GM12878 (cell line): ENCODE data around the gene SHROOM1. TPM values are rescaled to one million over a fixed set of nuclear protein-coding genes. Genes with fewer than 3 reads are reported as not detected.

Experiments
- ATAC-seq: fragments of 200-7000 bp; cut with Tn5 transposase; 3 replicates; pipeline ENCODE4 v1.9.1; 2020; ENCODE audit warnings: mild to moderate bottlenecking, moderate library complexity
- Bru-seq: library from RNA; stranded (reverse); fragments of 400-500 nt; gene quantifications from one replicate; lab custom pipeline; 2021; lab: Mats Ljungman, UMichigan
- BruChase-seq, 2 experiments: library from RNA; stranded (reverse); fragments of 400-500 nt; gene quantifications; one replicate each; lab custom pipeline; 2021; lab: Mats Ljungman, UMichigan
- BruUV-seq: library from RNA; stranded (reverse); fragments of 400-500 nt; replicated peaks from 2 replicates; lab custom pipeline; 2021; lab: Mats Ljungman, UMichigan
- CTCF ChIA-PET: fragments of 300-600 bp; sonication (Branson Sonifier 250); formaldehyde crosslinking; extraction: SDS; loops from one replicate; lab custom pipeline; 2021; ENCODE audit warnings: inconsistent platforms; lab: Yijun Ruan, JAX
- POLR2A ChIA-PET: fragments of 350-600 bp; formaldehyde crosslinking; extraction: SDS; loops from one replicate; lab custom pipeline; 2021; ENCODE audit warnings: inconsistent platforms; lab: Charles Lee
- RAD21 ChIA-PET: fragments of 300-600 bp; sonication (Branson Sonifier 250); formaldehyde crosslinking; loops from one replicate; lab custom pipeline; 2023; ENCODE audit warnings: antibody characterized with exemption; ENCODE audit not compliant: unreplicated experiment; lab: Charles Lee
- SMC1A ChIA-PET: fragments of 300-600 bp; sonication (Branson Sonifier 250); formaldehyde crosslinking; loops from one replicate; lab custom pipeline; 2023; ENCODE audit not compliant: unreplicated experiment, uncharacterized antibody; lab: Charles Lee
- DNase-seq: peaks from one replicate; pipeline ENCODE4 v3.0.0-alpha.2; 2011; ENCODE audit warnings: low read depth, low spot score
- FAIRE-seq: peaks from 3 replicates; lab custom pipeline; 2011; peaks lifted over from hg19 to GRCh38; lab: Jason Lieb, UNC
- H2AFZ ChIP-seq: 2 replicates; pipeline ENCODE4 v1.6.0; 2011; ENCODE audit warnings: low read depth, low read length, control low read depth; ENCODE audit not compliant: control insufficient read depth
- H3K27ac ChIP-seq: 2 replicates; pipeline ENCODE4 v1.5.1; 2011; ENCODE audit warnings: control low read depth; ENCODE audit not compliant: control insufficient read depth, insufficient read depth
- H3K27me3 ChIP-seq, 2 experiments: replicated peaks in 1 of 2; 2 replicates each; pipeline versions ENCODE4 v1.6.0 to v1.6.1; 2011; ENCODE audit warnings: low read length in 1 of 2; ENCODE audit not compliant: control insufficient read depth in 2 of 2, insufficient read depth in 2 of 2
- H3K36me3 ChIP-seq, 2 experiments: 2 replicates each; pipeline ENCODE4 v1.5.1; 2011; ENCODE audit warnings: low read length in 1 of 2; ENCODE audit not compliant: control insufficient read depth in 2 of 2, insufficient read depth in 2 of 2
- H3K4me1 ChIP-seq: 2 replicates; pipeline ENCODE4 v1.6.1; 2011; ENCODE audit warnings: mild to moderate bottlenecking, low read length, moderate library complexity, mixed read lengths; ENCODE audit not compliant: control insufficient read depth, insufficient read depth
- H3K4me2 ChIP-seq: 2 replicates; pipeline ENCODE4 v1.6.0; 2011; ENCODE audit warnings: control low read depth; ENCODE audit not compliant: control insufficient read depth, insufficient read depth
- H3K4me3 ChIP-seq: fragments of 200-600 bp; sonication (generic); 2 replicates; pipeline ENCODE4 v1.5.1; 2016
- H3K79me2 ChIP-seq: 2 replicates; pipeline ENCODE4 v1.6.0; 2011; ENCODE audit warnings: low read length; ENCODE audit not compliant: control insufficient read depth, insufficient read depth
- H3K9ac ChIP-seq: 2 replicates; pipeline ENCODE4 v1.8.0; 2011; ENCODE audit warnings: low read length, control low read depth, mixed read lengths; ENCODE audit not compliant: control insufficient read depth, insufficient read depth
- H3K9me3 ChIP-seq: replicated peaks from 3 replicates; pipeline ENCODE4 v1.5.1; 2011; ENCODE audit warnings: mild to moderate bottlenecking, low read length; ENCODE audit not compliant: control insufficient read depth, insufficient read depth
- H4K20me1 ChIP-seq: 2 replicates; pipeline ENCODE4 v1.6.0; 2011; ENCODE audit not compliant: control insufficient read depth, insufficient read depth
- CREB1 ChIP-seq: IDR thresholded peaks from 2 replicates; pipeline ENCODE4 v1.6.1; 2012; ENCODE audit warnings: low read depth, mild to moderate bottlenecking, inconsistent platforms
- DPF2 ChIP-seq: fragments of 450-650 bp; IDR thresholded peaks from 2 replicates; pipeline ENCODE4 v1.6.1; 2017; ENCODE audit warnings: mild to moderate bottlenecking
- EGR1 ChIP-seq, 2 experiments: IDR thresholded peaks; 1 replicate in 1 of 2; 2 replicates in 1 of 2; pipeline ENCODE4 v1.6.1; 2011 to 2012; ENCODE audit warnings: low read depth in 2 of 2, low read length in 2 of 2, borderline replicate concordance in 1 of 2, mild to moderate bottlenecking in 1 of 2, moderate library complexity in 1 of 2
- EZH2 ChIP-seq: IDR thresholded peaks from 2 replicates; pipeline ENCODE4 v1.6.1; 2012; ENCODE audit warnings: low read depth, mild to moderate bottlenecking, control low read depth, inconsistent platforms, low read length, borderline replicate concordance; ENCODE audit not compliant: control insufficient read depth
- HCFC1 ChIP-seq: fragments of 150-350 bp; IDR thresholded peaks from 2 replicates; pipeline ENCODE4 v1.6.1; 2014; ENCODE audit warnings: low read length
- IKZF1 ChIP-seq: fragments of 450-650 bp; conservative IDR thresholded peaks from 2 replicates; pipeline ENCODE4 v1.6.1; 2017; ENCODE audit warnings: antibody characterized with exemption, mild to moderate bottlenecking
- KAT2A ChIP-seq: conservative IDR thresholded peaks from 2 replicates; pipeline ENCODE4 v1.6.1; 2011; ENCODE audit warnings: low read depth, low read length; ENCODE audit not compliant: control insufficient read depth
- NBN ChIP-seq: fragments of 450-650 bp; IDR thresholded peaks from 2 replicates; pipeline ENCODE4 v1.6.1; 2016
- PAX8 ChIP-seq: fragments of 450-650 bp; IDR thresholded peaks from 2 replicates; pipeline ENCODE4 v1.6.1; 2017; ENCODE audit warnings: mild to moderate bottlenecking, moderate library complexity
- STAT1 ChIP-seq: fragments of 450-650 bp; conservative IDR thresholded peaks from 2 replicates; pipeline ENCODE4 v1.6.1; 2014; ENCODE audit warnings: antibody characterized with exemption, mild to moderate bottlenecking
- TCF3 ChIP-seq: IDR thresholded peaks from 2 replicates; pipeline ENCODE4 v1.6.1; 2012; ENCODE audit warnings: low read depth, mild to moderate bottlenecking, low read length, borderline replicate concordance; ENCODE audit not compliant: insufficient read depth
- WGBS: methylation state at CpG from one replicate; pipeline ENCODE4 v1.1.6; 2016; ENCODE audit warnings: low lambda C conversion rate; ENCODE audit not compliant: insufficient replicate concordance, insufficient coverage; ENCODE audit errors: missing lambda C conversion rate; 5-methylcytosine and 5-hydroxymethylcytosine counted together
- in situ Hi-C: fragments of 300-500 bp; cut with MboI; formaldehyde crosslinking; loops from 9 replicates; pipeline ENCODE4 v1.14.3; 2018; ENCODE audit warnings: mixed read lengths
- intact Hi-C: fragments of 100-400 bp; cut with micrococcal nuclease; formaldehyde crosslinking; loops from one replicate; pipeline ENCODE4 v1.14.2; 2022; ENCODE audit not compliant: unreplicated experiment
- long read RNA-seq, 2 experiments: library from polyadenylated mRNA; unstranded; transcript quantifications; one replicate each; pipeline ENCODE4 v2.0.0, GENCODE V29; 2019 to 2020
- polyA minus RNA-seq, 3 experiments: library from RNA; depleted of rRNA, polyadenylated mRNA; stranded (reverse); fragments of >200 nt; gene quantifications; 2 replicates each; pipeline ENCODE4 v1.2.3, GENCODE V29; 2011
- polyA plus RNA-seq, 11 experiments: library from polyadenylated mRNA; depleted of rRNA in 4 of 11; unstranded in 6 of 11; stranded (reverse) in 5 of 11; fragments of >200 nt; fragmentation: Nextera tagmentation in 4 of 11; fragmentation: Illumina TruSeq in 1 of 11; extraction: Ambion mirVana in 4 of 11; extraction: Trizol in 1 of 11; gene quantifications; 1 replicate in 1 of 11; 2 replicates in 10 of 11; pipeline versions ENCODE4 v1.2.1 to v1.2.3, GENCODE V29; 2011 to 2016; ENCODE audit warnings: inconsistent platforms in 2 of 11, missing spikeins in 2 of 11, low read depth in 1 of 11
- total RNA-seq, 4 experiments: library from RNA; depleted of rRNA in 3 of 4; stranded (reverse); fragments of >200 nt in 3 of 4; fragmentation: Illumina TruSeq in 1 of 4; extraction: Trizol in 1 of 4; gene quantifications; 2 replicates each; pipeline versions ENCODE4 v1.2.1 to v1.2.3, GENCODE V29; 2013 to 2021
- TF ChIP-seq, protein P1 (sequence below): fragments of 450-650 bp; IDR thresholded peaks from 2 replicates; pipeline ENCODE4 v1.6.1; 2017; ENCODE audit warnings: antibody characterized with exemption, mild to moderate bottlenecking, moderate library complexity
- TF ChIP-seq, protein P2 (sequence below): fragments of 450-650 bp; formaldehyde crosslinking; IDR thresholded peaks from 2 replicates; pipeline ENCODE4 v1.5.0; 2022; ENCODE audit warnings: mild to moderate bottlenecking, missing genetic modification characterization

The SHROOM1 gene
- 6.1 and 11.9 TPM in 2 replicates for total RNA-seq (2013; cell fraction: nucleolus; rRNA removed)
- total RNA-seq (2014; rRNA removed) (2.2 and 3.2 TPM in 2 replicates), total RNA-seq (2014; rRNA removed; fragmentation: Illumina TruSeq; extraction: Trizol) (0.94 and 1.3 TPM in 2 replicates), total RNA-seq (2021) (3.2 TPM in 2 replicates), polyA plus RNA-seq (2011; rRNA removed) (3.2 and 3.5 TPM in 2 replicates), polyA plus RNA-seq (2014; fragmentation: Illumina TruSeq; extraction: Trizol) (0.52 and 1.7 TPM in 2 replicates), polyA plus RNA-seq (2014; fragmentation: Nextera tagmentation; extraction: Ambion mirVana) (under 1 TPM; 0.05 to 0.31 TPM), polyA plus RNA-seq (2014; rRNA removed) (2.8 and 3.9 TPM in 2 replicates), polyA plus RNA-seq (2016; fragmentation: Nextera tagmentation; extraction: Ambion mirVana) (under 1 TPM; 0.82 to 0.83 TPM), polyA minus RNA-seq (2011; rRNA and poly(A)+ RNA removed) (2.8 and 7.9 TPM in 2 replicates), Bru-seq, nascent RNA (percentile 57 among the genes with signal in this experiment), BruChase-seq, experiment 1, labeled RNA remaining after a 6-hour chase (percentile 49 among the genes with signal in this experiment), BruChase-seq, experiment 2, labeled RNA remaining after a 2-hour chase (percentile 52 among the genes with signal in this experiment)
- polyA plus RNA-seq (2011; ENCODE audit: low read depth): 0.83 TPM
- polyA plus RNA-seq (2011; cell fraction: cytosol; rRNA removed): 2.5 and 3.9 TPM in 2 replicates
- polyA plus RNA-seq (2011; cell fraction: nucleus; rRNA removed): 12.5 and 15.7 TPM in 2 replicates
- 3.0 and 3.9 TPM in 2 replicates for polyA plus RNA-seq (2012)
- 0.80 and 2.1 TPM in 2 replicates for polyA minus RNA-seq (2011; cell fraction: cytosol; rRNA and poly(A)+ RNA removed)
- polyA minus RNA-seq (2011; cell fraction: nucleus; rRNA and poly(A)+ RNA removed): 4.2 and 5.3 TPM in 2 replicates
- long read RNA-seq, experiment 1: 0 reads
- long read RNA-seq, experiment 2: 0 reads

DNA sequence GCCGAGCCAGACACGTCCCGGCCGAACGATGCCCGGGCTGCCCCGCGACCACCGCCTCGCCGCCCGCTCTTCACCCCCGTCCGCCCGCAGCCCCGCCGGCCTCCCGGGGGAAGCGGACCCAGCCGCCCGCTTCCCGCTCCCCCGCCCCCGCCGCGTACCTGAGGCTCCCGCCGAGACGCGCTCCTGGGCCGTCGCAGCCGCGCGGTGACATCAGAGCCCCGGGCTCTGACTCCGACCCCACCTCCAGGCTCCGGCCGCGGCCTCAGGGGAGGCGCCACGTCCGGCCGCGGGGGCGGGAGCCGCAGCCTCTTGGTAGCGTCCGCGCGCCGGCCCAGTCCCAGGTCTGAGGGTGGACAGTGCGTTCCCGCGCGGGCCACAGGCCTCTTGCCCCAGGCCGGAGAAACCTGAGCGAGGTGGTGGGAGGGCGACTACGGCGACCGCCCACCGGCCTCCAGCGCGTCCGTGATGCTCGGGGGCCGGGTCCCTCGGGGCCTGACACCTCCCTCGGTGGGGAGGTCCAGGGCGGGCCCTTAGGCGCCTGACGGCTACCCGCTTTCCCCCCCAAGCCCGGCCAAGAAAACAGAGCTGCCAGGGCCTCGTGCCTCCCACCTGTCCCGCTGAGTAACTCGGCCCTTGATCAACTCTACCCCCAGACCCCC, at the start of gene SHROOM1:
Gene SHROOM1 (minus strand): TSS at position 212 of the 659 bp plus-strand sequence. CDS start 4,507 bp downstream, outside the sequence.
- ATAC-seq: peak; percentile 84
- H3K79me2 ChIP-seq: no peaks in the 10 kb centered on the region
- peak within 1 kb of the TSS; percentile 18; the same call in 1 of the 2 replicates for H3K27ac ChIP-seq
- in situ Hi-C loops (no loop called here), intact Hi-C loops (loop anchor here (1.0 to 2.0 kb wide), 2 partner anchors 36 to 53 kb away; partner anchors contain the start of genes GDF9 and UQCRQ)
- H4K20me1 ChIP-seq: no peaks in the 10 kb centered on the region
- 4% methylated on average over 48 of the region's 78 CpGs for WGBS
- H3K4me1 ChIP-seq: no peaks in the 10 kb centered on the region; the same call in 1 of the 2 replicates
- no peak for FAIRE-seq
- RAD21 ChIA-PET: interaction anchor here (1.8 kb wide), 1 partner anchor 53 kb away, joined by 5 read pairs; no protein-coding TSS in a partner anchor
- H3K9ac ChIP-seq: peak within 1 kb of the TSS; percentile 48; the same call in 1 of the 2 replicates
- H3K27me3 ChIP-seq: peaks cover 0 to 2% of the 10 kb centered on the region in 2 experiments; a peak in 2 of 4 replicates
- SMC1A ChIA-PET: interaction anchor here (1.2 to 3.2 kb wide), 3 partner anchors 35 to 133 kb away, joined by 4 to 16 read pairs (median 5); partner anchors contain the start of genes AFF4, GDF9 and UQCRQ
- peak within 1 kb of the TSS; percentile 59 for H3K4me3 ChIP-seq
- no peaks in the 10 kb centered on the region for H3K36me3 ChIP-seq
- no peak for DNase-seq
- BruUV-seq: no TSS peak
- peak within 1 kb of the TSS; percentile 79 for H3K4me2 ChIP-seq
- CTCF ChIA-PET: interaction anchor here (0.5 to 6.0 kb wide), 13 partner anchors 10 to 405 kb away, joined by 3 to 46 read pairs (median 3); partner anchors contain the start of genes GDF9 and UQCRQ
- peak within 1 kb of the TSS; percentile 94 for H2AFZ ChIP-seq
- POLR2A ChIA-PET: interaction anchor here (0.8 to 1.1 kb wide), 4 partner anchors 26 to 274 kb away, joined by 3 read pairs; no protein-coding TSS in a partner anchor
- H3K9me3 ChIP-seq: no peaks in the 10 kb centered on the region
- peak in 1 of 2 experiments; percentile 94; a peak in 2 of 3 replicates for TF ChIP-seq EGR1 (IDR thresholded peaks at IDR 0.05; ENCODE audit: borderline replicate concordance in 1 of 2, low read depth in 2 of 2, low read length in 2 of 2)
- no peak for TF ChIP-seq STAT1
- no peak for TF ChIP-seq KAT2A
- peak; percentile 60; the same call in 1 of the 2 replicates for TF ChIP-seq DPF2
- TF ChIP-seq HCFC1: no peak
- TF ChIP-seq PAX8: no peak
- peak; percentile 89 for TF ChIP-seq IKZF1
- TF ChIP-seq TCF3: no peak
- TF ChIP-seq, protein P1, sequence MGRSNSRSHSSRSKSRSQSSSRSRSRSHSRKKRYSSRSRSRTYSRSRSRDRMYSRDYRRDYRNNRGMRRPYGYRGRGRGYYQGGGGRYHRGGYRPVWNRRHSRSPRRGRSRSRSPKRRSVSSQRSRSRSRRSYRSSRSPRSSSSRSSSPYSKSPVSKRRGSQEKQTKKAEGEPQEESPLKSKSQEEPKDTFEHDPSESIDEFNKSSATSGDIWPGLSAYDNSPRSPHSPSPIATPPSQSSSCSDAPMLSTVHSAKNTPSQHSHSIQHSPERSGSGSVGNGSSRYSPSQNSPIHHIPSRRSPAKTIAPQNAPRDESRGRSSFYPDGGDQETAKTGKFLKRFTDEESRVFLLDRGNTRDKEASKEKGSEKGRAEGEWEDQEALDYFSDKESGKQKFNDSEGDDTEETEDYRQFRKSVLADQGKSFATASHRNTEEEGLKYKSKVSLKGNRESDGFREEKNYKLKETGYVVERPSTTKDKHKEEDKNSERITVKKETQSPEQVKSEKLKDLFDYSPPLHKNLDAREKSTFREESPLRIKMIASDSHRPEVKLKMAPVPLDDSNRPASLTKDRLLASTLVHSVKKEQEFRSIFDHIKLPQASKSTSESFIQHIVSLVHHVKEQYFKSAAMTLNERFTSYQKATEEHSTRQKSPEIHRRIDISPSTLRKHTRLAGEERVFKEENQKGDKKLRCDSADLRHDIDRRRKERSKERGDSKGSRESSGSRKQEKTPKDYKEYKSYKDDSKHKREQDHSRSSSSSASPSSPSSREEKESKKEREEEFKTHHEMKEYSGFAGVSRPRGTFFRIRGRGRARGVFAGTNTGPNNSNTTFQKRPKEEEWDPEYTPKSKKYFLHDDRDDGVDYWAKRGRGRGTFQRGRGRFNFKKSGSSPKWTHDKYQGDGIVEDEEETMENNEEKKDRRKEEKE: no peak
- TF ChIP-seq, protein P2, sequence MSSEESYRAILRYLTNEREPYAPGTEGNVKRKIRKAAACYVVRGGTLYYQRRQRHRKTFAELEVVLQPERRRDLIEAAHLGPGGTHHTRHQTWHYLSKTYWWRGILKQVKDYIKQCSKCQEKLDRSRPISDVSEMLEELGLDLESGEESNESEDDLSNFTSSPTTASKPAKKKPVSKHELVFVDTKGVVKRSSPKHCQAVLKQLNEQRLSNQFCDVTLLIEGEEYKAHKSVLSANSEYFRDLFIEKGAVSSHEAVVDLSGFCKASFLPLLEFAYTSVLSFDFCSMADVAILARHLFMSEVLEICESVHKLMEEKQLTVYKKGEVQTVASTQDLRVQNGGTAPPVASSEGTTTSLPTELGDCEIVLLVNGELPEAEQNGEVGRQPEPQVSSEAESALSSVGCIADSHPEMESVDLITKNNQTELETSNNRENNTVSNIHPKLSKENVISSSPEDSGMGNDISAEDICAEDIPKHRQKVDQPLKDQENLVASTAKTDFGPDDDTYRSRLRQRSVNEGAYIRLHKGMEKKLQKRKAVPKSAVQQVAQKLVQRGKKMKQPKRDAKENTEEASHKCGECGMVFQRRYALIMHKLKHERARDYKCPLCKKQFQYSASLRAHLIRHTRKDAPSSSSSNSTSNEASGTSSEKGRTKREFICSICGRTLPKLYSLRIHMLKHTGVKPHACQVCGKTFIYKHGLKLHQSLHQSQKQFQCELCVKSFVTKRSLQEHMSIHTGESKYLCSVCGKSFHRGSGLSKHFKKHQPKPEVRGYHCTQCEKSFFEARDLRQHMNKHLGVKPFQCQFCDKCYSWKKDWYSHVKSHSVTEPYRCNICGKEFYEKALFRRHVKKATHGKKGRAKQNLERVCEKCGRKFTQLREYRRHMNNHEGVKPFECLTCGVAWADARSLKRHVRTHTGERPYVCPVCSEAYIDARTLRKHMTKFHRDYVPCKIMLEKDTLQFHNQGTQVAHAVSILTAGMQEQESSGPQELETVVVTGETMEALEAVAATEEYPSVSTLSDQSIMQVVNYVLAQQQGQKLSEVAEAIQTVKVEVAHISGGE (CRISPR knock-in tag): no peak
- peak; percentile 60; the same call in 1 of the 2 replicates for TF ChIP-seq CREB1
- TF ChIP-seq NBN: no peak
- TF ChIP-seq EZH2: no peak
